Measurements from ENCODE around the gene SMCO2.

The SMCO2 gene

GRCh38 chr12:27493260-27493940, 46.9 kb downstream of the SMCO2 start:
- no peak for DNase-seq (ENCODE audit: insufficient read length, low spot score)
- TF ChIP-seq POLR2A (IDR thresholded peaks at IDR 0.05; ENCODE audit: low read depth, low read length) (no peak), POU2F2 (IDR thresholded peaks at IDR 0.05; ENCODE audit: low read depth, low read length) (no peak), SPI1 (IDR thresholded peaks at IDR 0.05; ENCODE audit: low read depth, low read length) (no peak), PAX5 (IDR thresholded peaks at IDR 0.05; ENCODE audit: insufficient read depth, low read length, severe bottlenecking) (no peak), TAF1 (IDR thresholded peaks at IDR 0.05; ENCODE audit: low read depth, low read length) (no peak), POLR2AphosphoS5 (IDR thresholded peaks at IDR 0.05; ENCODE audit: low read depth, low read length) (no peak)
- FAIRE-seq, result no peak

GRCh38 chr12:27497446-27497845, 50.9 kb downstream of the SMCO2 start:
- no peak for TF ChIP-seq SPI1 (IDR thresholded peaks at IDR 0.05; ENCODE audit: low read depth, low read length)
- no peak for TF ChIP-seq POU2F2 (IDR thresholded peaks at IDR 0.05; ENCODE audit: low read depth, low read length)
- no peak for TF ChIP-seq POLR2AphosphoS5 (IDR thresholded peaks at IDR 0.05; ENCODE audit: low read depth, low read length)
- TF ChIP-seq POLR2A (IDR thresholded peaks at IDR 0.05; ENCODE audit: low read depth, low read length), result no peak
- no peak for TF ChIP-seq TAF1 (IDR thresholded peaks at IDR 0.05; ENCODE audit: low read depth, low read length)
- TF ChIP-seq PAX5 (IDR thresholded peaks at IDR 0.05; ENCODE audit: insufficient read depth, low read length, severe bottlenecking), result no peak
- DNase-seq (ENCODE audit: insufficient read length, low spot score), result no peak
- FAIRE-seq, result no peak

- FAIRE-seq (peak; percentile 87), DNase-seq (ENCODE audit: insufficient read length, low spot score) (no peak)
- TF ChIP-seq POU2F2 (IDR thresholded peaks at IDR 0.05; ENCODE audit: low read depth, low read length) (no peak), SPI1 (IDR thresholded peaks at IDR 0.05; ENCODE audit: low read depth, low read length) (no peak), POLR2A (IDR thresholded peaks at IDR 0.05; ENCODE audit: low read depth, low read length) (no peak), PAX5 (IDR thresholded peaks at IDR 0.05; ENCODE audit: insufficient read depth, low read length, severe bottlenecking) (no peak), TAF1 (IDR thresholded peaks at IDR 0.05; ENCODE audit: low read depth, low read length) (no peak), POLR2AphosphoS5 (IDR thresholded peaks at IDR 0.05; ENCODE audit: low read depth, low read length) (no peak)
Measured at GRCh38 chr12:27498149-27498548, 51.6 kb downstream of the SMCO2 start.

- peak; percentile 20 for FAIRE-seq
- no peak for DNase-seq (ENCODE audit: insufficient read length, low spot score)
Measured at GRCh38 chr12:27498761-27499160, 52.2 kb downstream of the SMCO2 start.

GRCh38 chr12:27499377-27499776, 52.8 kb downstream of the SMCO2 start:
- FAIRE-seq (no peak), DNase-seq (ENCODE audit: insufficient read length, low spot score) (no peak)
- TF ChIP-seq POLR2A (IDR thresholded peaks at IDR 0.05; ENCODE audit: low read depth, low read length), result no peak
- no peak for TF ChIP-seq TAF1 (IDR thresholded peaks at IDR 0.05; ENCODE audit: low read depth, low read length)
- TF ChIP-seq POLR2AphosphoS5 (IDR thresholded peaks at IDR 0.05; ENCODE audit: low read depth, low read length), result no peak
- no peak for TF ChIP-seq SPI1 (IDR thresholded peaks at IDR 0.05; ENCODE audit: low read depth, low read length)
- no peak for TF ChIP-seq PAX5 (IDR thresholded peaks at IDR 0.05; ENCODE audit: insufficient read depth, low read length, severe bottlenecking)
- TF ChIP-seq POU2F2 (IDR thresholded peaks at IDR 0.05; ENCODE audit: low read depth, low read length), result no peak

More at GRCh38 chr12:27498761-27499160, 52.2 kb downstream of the SMCO2 start:
- no peak for TF ChIP-seq POU2F2 (IDR thresholded peaks at IDR 0.05; ENCODE audit: low read depth, low read length)

GRCh38 chr12:27500546-27500945, 54.0 kb downstream of the SMCO2 start:
- FAIRE-seq (no peak), DNase-seq (ENCODE audit: insufficient read length, low spot score) (no peak)
- no peak for TF ChIP-seq POLR2AphosphoS5 (IDR thresholded peaks at IDR 0.05; ENCODE audit: low read depth, low read length)
- TF ChIP-seq POLR2A (IDR thresholded peaks at IDR 0.05; ENCODE audit: low read depth, low read length), result no peak
- no peak for TF ChIP-seq POU2F2 (IDR thresholded peaks at IDR 0.05; ENCODE audit: low read depth, low read length)
- TF ChIP-seq PAX5 (IDR thresholded peaks at IDR 0.05; ENCODE audit: insufficient read depth, low read length, severe bottlenecking), result no peak
- no peak for TF ChIP-seq TAF1 (IDR thresholded peaks at IDR 0.05; ENCODE audit: low read depth, low read length)
- TF ChIP-seq SPI1 (IDR thresholded peaks at IDR 0.05; ENCODE audit: low read depth, low read length), result no peak

- FAIRE-seq, result no peak
- TF ChIP-seq POU2F2 (IDR thresholded peaks at IDR 0.05; ENCODE audit: low read depth, low read length) (no peak), TAF1 (IDR thresholded peaks at IDR 0.05; ENCODE audit: low read depth, low read length) (no peak), SPI1 (IDR thresholded peaks at IDR 0.05; ENCODE audit: low read depth, low read length) (no peak)
Measured at GRCh38 chr12:27502021-27502435, 55.5 kb downstream of the SMCO2 start.

GRCh38 chr12:27504507-27504906, 58.0 kb downstream of the SMCO2 start:
- FAIRE-seq (no peak), DNase-seq (ENCODE audit: insufficient read length, low spot score) (no peak)
- no peak for TF ChIP-seq SPI1 (IDR thresholded peaks at IDR 0.05; ENCODE audit: low read depth, low read length)
- no peak for TF ChIP-seq PAX5 (IDR thresholded peaks at IDR 0.05; ENCODE audit: insufficient read depth, low read length, severe bottlenecking)
- no peak for TF ChIP-seq POLR2A (IDR thresholded peaks at IDR 0.05; ENCODE audit: low read depth, low read length)
- TF ChIP-seq TAF1 (IDR thresholded peaks at IDR 0.05; ENCODE audit: low read depth, low read length), result no peak
- TF ChIP-seq POLR2AphosphoS5 (IDR thresholded peaks at IDR 0.05; ENCODE audit: low read depth, low read length), result no peak
- no peak for TF ChIP-seq POU2F2 (IDR thresholded peaks at IDR 0.05; ENCODE audit: low read depth, low read length)

More at GRCh38 chr12:27502021-27502435, 55.5 kb downstream of the SMCO2 start:
- DNase-seq (ENCODE audit: insufficient read length, low spot score), result no peak

GRCh38 chr12:27505109-27505508, 58.6 kb downstream of the SMCO2 start:
- DNase-seq (ENCODE audit: insufficient read length, low spot score) (no peak), FAIRE-seq (no peak)
- no peak for TF ChIP-seq POU2F2 (IDR thresholded peaks at IDR 0.05; ENCODE audit: low read depth, low read length)
- TF ChIP-seq PAX5 (IDR thresholded peaks at IDR 0.05; ENCODE audit: insufficient read depth, low read length, severe bottlenecking), result no peak
- no peak for TF ChIP-seq SPI1 (IDR thresholded peaks at IDR 0.05; ENCODE audit: low read depth, low read length)
- no peak for TF ChIP-seq POLR2A (IDR thresholded peaks at IDR 0.05; ENCODE audit: low read depth, low read length)
- no peak for TF ChIP-seq TAF1 (IDR thresholded peaks at IDR 0.05; ENCODE audit: low read depth, low read length)
- no peak for TF ChIP-seq POLR2AphosphoS5 (IDR thresholded peaks at IDR 0.05; ENCODE audit: low read depth, low read length)

GRCh38 chr12:27505761-27506160, 59.2 kb downstream of the SMCO2 start:
- no peak for TF ChIP-seq POLR2A (IDR thresholded peaks at IDR 0.05; ENCODE audit: low read depth, low read length)
- DNase-seq (ENCODE audit: insufficient read length, low spot score), result no peak
- no peak for FAIRE-seq

Data from GM12891 (cell line).